Uterus (tissue), 4 donors: ENCODE results near the gene SP140L. TPM values are rescaled to one million over a fixed set of nuclear protein-coding genes. Genes with fewer than 3 reads are reported as not detected.
A peak's percentile ranks its signal among the peaks of the same experiment; 100 is the strongest.

ENCODE experiments used
- DNase-seq, 2 donors: peaks; one replicate each; pipeline ENCODE4 v3.0.0-alpha.2; 2019 to 2020
- H3K27ac ChIP-seq, 2 donors: fragments of 200-600 bp; sonication (generic); 1 replicate in 1 of 2; 2 replicates in 1 of 2; pipeline ENCODE4 v1.5.1; 2016 to 2018
- H3K27me3 ChIP-seq, 2 donors: fragments of 200-600 bp; sonication (generic); one replicate each; pipeline ENCODE4 v1.5.1; 2018 to 2019; ENCODE audit warnings: control low read depth in 1 of 2
- H3K36me3 ChIP-seq, 2 donors: fragments of 200-600 bp; sonication (generic); one replicate each; pipeline ENCODE4 v1.5.1; 2019; ENCODE audit warnings: control low read depth in 1 of 2
- H3K4me1 ChIP-seq, 2 donors: fragments of 200-600 bp; sonication (generic); one replicate each; pipeline ENCODE4 v1.5.1; 2018 to 2019; ENCODE audit warnings: control low read depth in 1 of 2
- H3K4me3 ChIP-seq, 2 donors: fragments of 200-600 bp; sonication (generic); 1 replicate in 1 of 2; 2 replicates in 1 of 2; pipeline ENCODE4 v1.5.1; 2018 to 2019; ENCODE audit warnings: mild to moderate bottlenecking in 1 of 2
- H3K9me3 ChIP-seq, 2 donors: fragments of 200-600 bp; sonication (generic); one replicate each; pipeline ENCODE4 v1.5.1; 2019; ENCODE audit warnings: control low read depth in 1 of 2
- CTCF ChIP-seq, 4 experiments: fragments of 200-600 bp in 2 of 4; fragments of 450-650 bp in 2 of 4; sonication (generic) in 2 of 4; IDR thresholded peaks; one replicate each; pipeline ENCODE4 v1.5.1; 2016 to 2019; ENCODE audit warnings: antibody characterized with exemption in 4 of 4, mild to moderate bottlenecking in 2 of 4, moderate library complexity in 1 of 4
- POLR2A ChIP-seq, 2 donors: fragments of 450-650 bp; IDR thresholded peaks; one replicate each; pipeline ENCODE4 v1.6.1; 2016; ENCODE audit warnings: antibody characterized with exemption in 2 of 2, mild to moderate bottlenecking in 1 of 2, moderate library complexity in 1 of 2
- intact Hi-C: fragments of 100-400 bp; cut with DNase I; formaldehyde crosslinking; loops from one replicate; pipeline ENCODE4 v1.15.1; 2023; ENCODE audit warnings: low total_unique reads
- total RNA-seq, 4 donors: library from RNA; depleted of rRNA in 3 of 4; stranded (reverse); fragments of >200 nt in 3 of 4; gene quantifications; one replicate each; pipeline versions ENCODE4 v1.1.0 to v1.2.4, GENCODE V29; 2014 to 2023
- donor health status: DM: yes; HTN: yes; CAD: no.

SP140L gene
- total RNA-seq, 4 donors from 2014 or later = 7.5 to 21.6 (median 14.1) TPM

DNA sequence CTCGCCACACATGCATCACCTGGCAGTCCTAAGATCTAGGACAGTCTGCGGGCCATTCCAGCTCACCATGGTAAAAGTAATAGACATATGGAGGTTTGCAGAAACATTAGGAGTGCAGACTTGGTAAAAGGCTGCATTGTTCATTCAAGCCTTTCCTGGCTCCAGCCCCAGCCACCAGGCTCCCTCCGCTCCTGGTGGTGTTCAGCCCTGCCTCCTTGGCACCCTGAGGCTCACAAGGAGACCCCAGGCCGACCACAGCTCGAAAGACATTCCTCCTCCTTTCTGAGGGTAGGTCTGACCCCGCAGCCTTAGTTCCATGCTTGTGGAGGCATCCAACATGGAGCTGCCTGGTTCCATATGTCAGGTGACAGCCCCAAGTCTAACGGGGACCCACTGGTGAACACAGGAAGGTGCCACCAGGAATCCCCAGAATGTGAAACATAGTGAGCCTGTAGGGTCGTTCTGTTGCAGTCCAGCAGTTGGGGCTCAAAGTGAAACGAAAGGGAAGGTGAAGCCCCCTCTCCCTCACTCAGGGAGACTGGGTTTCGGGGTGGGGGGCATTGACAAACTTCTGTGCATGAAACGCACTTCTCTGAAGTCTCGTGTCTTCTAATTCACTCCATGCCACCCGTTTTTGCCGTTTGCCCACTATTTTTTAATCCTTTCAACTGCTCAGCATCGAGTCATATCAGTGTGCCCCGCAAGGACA, 84.0 kb downstream of the SP140L start:
- intact Hi-C loops = no loop called here
- no peak for DNase-seq
- peak overlapping the region; percentile 50 to 73 for H3K4me3 ChIP-seq
- no peaks in the 10 kb centered on the region for H3K9me3 ChIP-seq
- no peak for TF ChIP-seq POLR2A (IDR thresholded peaks at IDR 0.05)
- no peak for TF ChIP-seq CTCF (IDR thresholded peaks at IDR 0.05)
- H3K27me3 ChIP-seq = no peaks in the 10 kb centered on the region
- no peaks in the 10 kb centered on the region for H3K4me1 ChIP-seq
- H3K36me3 ChIP-seq = no peaks in the 10 kb centered on the region
- H3K27ac ChIP-seq = peak overlapping the region; percentile 94

- Histone ChIP-seq H3K9me3 (no peaks in the 10 kb centered on the region), H3K4me1 (no peaks in the 10 kb centered on the region), H3K27ac (peak overlapping the region; percentile 94), H3K4me3 (peak overlapping the region; percentile 50 to 73), H3K27me3 (no peaks in the 10 kb centered on the region), H3K36me3 (no peaks in the 10 kb centered on the region)
- peak; percentile 49 to 51 for TF ChIP-seq POLR2A (IDR thresholded peaks at IDR 0.05)
- no peak for TF ChIP-seq CTCF (IDR thresholded peaks at IDR 0.05)
- DNase-seq = peak; percentile 56 to 71
- intact Hi-C loops = no loop called here
Observed at GRCh38 chr2:230411570-230412370, 84.8 kb downstream of the SP140L start.

DNA sequence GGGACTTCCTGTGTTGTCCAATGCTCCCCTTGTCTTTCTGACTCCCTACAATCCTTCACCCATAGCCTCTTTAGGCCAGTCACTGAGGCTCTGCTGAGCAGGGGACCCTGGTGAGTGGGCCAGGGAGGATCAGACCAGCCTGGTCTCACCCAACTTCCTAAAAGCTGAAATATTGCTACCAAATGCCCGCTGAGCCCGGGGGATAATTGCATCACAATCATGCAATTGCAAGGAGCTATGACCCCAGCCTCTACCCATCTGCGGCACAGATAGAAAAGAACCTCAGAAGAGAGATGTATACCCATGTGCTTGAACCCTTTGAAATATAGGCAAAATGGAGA, 85.3 kb downstream of the SP140L start:
- intact Hi-C loops = no loop called here
- H3K4me3 ChIP-seq = peak overlapping the region; percentile 50 to 73
- H3K4me1 ChIP-seq = no peaks in the 10 kb centered on the region
- DNase-seq = no peak
- no peak for TF ChIP-seq POLR2A (IDR thresholded peaks at IDR 0.05)
- no peaks in the 10 kb centered on the region for H3K9me3 ChIP-seq
- no peaks in the 10 kb centered on the region for H3K27me3 ChIP-seq
- peak overlapping the region; percentile 94 for H3K27ac ChIP-seq
- H3K36me3 ChIP-seq = no peaks in the 10 kb centered on the region

GRCh38 chr2:230412846-230413245, 85.9 kb downstream of the SP140L start:
- intact Hi-C loops = no loop called here
- DNase-seq = no peak
- TF ChIP-seq POLR2A (IDR thresholded peaks at IDR 0.05) = no peak
- no peak for TF ChIP-seq CTCF (IDR thresholded peaks at IDR 0.05)
- no peak overlapping the region for H3K27ac ChIP-seq
- H3K27me3 ChIP-seq = no peaks in the 10 kb centered on the region
- H3K4me3 ChIP-seq = no peak overlapping the region
- no peaks in the 10 kb centered on the region for H3K4me1 ChIP-seq
- H3K36me3 ChIP-seq = no peaks in the 10 kb centered on the region
- H3K9me3 ChIP-seq = no peaks in the 10 kb centered on the region

DNA sequence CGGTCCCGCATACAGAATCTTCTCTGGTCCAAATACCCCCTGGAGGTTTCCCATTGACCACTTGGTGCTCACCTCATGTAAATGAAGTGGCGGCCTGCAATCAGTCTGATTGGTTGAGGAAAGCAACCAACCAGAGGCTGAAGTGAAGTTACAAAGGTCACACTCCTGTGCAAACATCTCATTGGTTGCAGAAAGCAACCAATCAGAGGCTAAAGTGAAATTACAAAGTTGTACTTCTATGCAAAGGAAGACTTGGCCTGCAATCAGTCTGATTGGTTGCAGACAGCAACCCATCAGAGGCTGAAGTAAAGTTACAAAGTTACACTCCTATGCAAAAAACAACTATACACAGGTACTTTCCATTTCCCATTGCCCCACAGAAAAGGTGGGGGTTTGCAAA, 86.5 kb downstream of the SP140L start:
- no peak overlapping the region for H3K4me3 ChIP-seq
- no peaks in the 10 kb centered on the region for H3K9me3 ChIP-seq
- no peaks in the 10 kb centered on the region for H3K4me1 ChIP-seq
- no peak overlapping the region for H3K27ac ChIP-seq
- TF ChIP-seq CTCF (IDR thresholded peaks at IDR 0.05) = no peak
- no peak for TF ChIP-seq POLR2A (IDR thresholded peaks at IDR 0.05)
- DNase-seq = no peak
- intact Hi-C loops = no loop called here
- no peaks in the 10 kb centered on the region for H3K27me3 ChIP-seq
- no peaks in the 10 kb centered on the region for H3K36me3 ChIP-seq
